ENCODE results near the gene KCNH2. TPM values are rescaled to one million over a fixed set of nuclear protein-coding genes. Genes with fewer than 3 reads are reported as not detected.

The KCNH2 gene
- total RNA-seq, 1 experiment from 2014 or later: 0.09 TPM

DNA sequence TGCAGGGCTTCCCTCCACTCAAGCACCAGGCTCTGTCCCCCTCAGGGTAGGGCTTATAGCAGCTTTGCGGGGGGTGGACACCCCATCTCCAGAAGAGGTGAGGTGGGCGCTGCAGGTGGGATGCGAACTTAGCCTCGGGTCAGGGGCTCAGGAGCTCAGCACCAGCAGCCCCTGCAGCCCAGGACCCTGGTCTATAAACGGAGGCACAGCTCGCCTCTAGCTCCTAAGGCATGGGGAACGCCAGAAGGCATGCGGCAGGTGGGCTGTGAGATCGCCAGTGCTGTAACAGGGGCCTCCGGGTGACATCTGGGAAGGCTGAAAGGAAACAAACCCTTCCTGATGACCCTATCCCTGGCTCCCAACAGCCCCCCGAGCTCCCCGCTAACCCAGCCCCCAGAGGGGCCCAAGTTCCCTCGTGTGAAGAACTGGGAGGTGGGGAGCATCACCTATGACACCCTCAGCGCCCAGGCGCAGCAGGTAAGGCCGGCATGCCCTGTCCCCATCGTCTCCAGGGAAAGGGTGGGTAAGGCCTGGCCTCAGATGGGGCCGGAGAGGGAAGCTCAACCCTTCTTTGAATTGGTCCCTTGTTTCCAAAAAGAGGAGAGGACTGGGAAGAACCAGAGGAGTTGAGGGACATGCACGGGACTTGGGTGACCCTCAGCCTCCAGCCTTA lies 16.9 kb upstream of the KCNH2 start:
- H3K4me1 Mint-ChIP-seq (ENCODE audit: insufficient read depth, unreplicated experiment): no peaks in the 10 kb centered on the region
- POLR2A ChIA-PET: no interaction called here

DNA sequence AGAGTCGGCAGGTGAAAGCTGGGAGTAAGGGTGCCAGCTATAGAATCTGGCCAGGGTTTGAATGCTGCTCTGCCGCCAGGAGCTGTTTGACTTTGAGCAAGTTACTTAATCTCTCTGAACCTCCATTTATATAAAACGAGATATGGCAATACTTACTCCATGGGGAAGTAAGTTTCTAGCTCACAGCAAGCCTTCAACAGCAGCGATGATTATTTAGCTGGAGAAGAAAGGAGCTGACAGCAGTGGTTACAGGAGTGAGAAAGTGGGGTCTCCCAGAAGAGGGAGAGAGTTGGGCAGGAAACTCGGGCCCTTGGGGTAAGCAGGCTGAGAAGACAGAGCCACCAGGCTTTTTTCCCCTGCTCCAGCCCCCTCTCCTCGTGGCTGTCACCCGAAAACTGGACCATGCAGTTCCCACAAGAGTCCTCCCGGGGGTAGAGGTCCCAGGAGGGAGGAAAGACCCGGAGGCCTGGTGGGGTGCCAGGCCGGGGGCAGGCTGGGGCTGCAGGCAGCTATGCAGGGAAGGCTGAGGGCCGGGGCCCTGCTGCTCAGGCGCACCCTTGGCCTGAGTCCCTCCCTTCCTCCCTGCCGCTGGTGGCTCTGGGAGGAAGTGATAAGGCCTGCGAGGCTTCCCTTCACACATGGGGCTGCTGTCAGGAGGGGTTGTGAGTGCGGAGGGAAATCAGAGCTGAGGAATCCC lies 16.2 kb upstream of the KCNH2 start:
- H3K36me3 Mint-ChIP-seq (ENCODE audit: insufficient read depth, unreplicated experiment): peaks cover 6% of the 10 kb centered on the region
- H3K4me3 Mint-ChIP-seq (ENCODE audit: unreplicated experiment): no peak overlapping the region
- ChIA-PET POLR2A (interaction anchor here (0.6 kb wide), 1 partner anchor 15 kb away, joined by 3 read pairs; no protein-coding TSS in a partner anchor), CTCF (interaction anchor here (0.5 to 2.3 kb wide), 4 partner anchors 9 to 117 kb away, joined by 4 to 18 read pairs (median 7); no protein-coding TSS in a partner anchor)
- peaks cover 18% of the 10 kb centered on the region for H3K9me3 Mint-ChIP-seq (ENCODE audit: unreplicated experiment)
- DNase-seq (ENCODE audit: unreplicated experiment): no peak
- no peaks in the 10 kb centered on the region for H3K27me3 Mint-ChIP-seq (ENCODE audit: insufficient read depth, unreplicated experiment)
- intact Hi-C loops (cut with micrococcal nuclease): no loop called here
- TF ChIP-seq, protein P1, sequence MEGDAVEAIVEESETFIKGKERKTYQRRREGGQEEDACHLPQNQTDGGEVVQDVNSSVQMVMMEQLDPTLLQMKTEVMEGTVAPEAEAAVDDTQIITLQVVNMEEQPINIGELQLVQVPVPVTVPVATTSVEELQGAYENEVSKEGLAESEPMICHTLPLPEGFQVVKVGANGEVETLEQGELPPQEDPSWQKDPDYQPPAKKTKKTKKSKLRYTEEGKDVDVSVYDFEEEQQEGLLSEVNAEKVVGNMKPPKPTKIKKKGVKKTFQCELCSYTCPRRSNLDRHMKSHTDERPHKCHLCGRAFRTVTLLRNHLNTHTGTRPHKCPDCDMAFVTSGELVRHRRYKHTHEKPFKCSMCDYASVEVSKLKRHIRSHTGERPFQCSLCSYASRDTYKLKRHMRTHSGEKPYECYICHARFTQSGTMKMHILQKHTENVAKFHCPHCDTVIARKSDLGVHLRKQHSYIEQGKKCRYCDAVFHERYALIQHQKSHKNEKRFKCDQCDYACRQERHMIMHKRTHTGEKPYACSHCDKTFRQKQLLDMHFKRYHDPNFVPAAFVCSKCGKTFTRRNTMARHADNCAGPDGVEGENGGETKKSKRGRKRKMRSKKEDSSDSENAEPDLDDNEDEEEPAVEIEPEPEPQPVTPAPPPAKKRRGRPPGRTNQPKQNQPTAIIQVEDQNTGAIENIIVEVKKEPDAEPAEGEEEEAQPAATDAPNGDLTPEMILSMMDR (IDR thresholded peaks at IDR 0.05; ENCODE audit: unreplicated experiment): no peak
- H3K27ac Mint-ChIP-seq (ENCODE audit: low read depth, unreplicated experiment): no peak overlapping the region
- no peaks in the 10 kb centered on the region for H3K4me1 Mint-ChIP-seq (ENCODE audit: insufficient read depth, unreplicated experiment)
- BruUV-seq (replicated peaks): no TSS peak

More for the DNA sequence above, 16.9 kb upstream of the KCNH2 start:
- Mint-ChIP-seq H3K36me3 (ENCODE audit: insufficient read depth, unreplicated experiment) (peaks cover 6% of the 10 kb centered on the region), H3K27me3 (ENCODE audit: insufficient read depth, unreplicated experiment) (no peaks in the 10 kb centered on the region), H3K9me3 (ENCODE audit: unreplicated experiment) (peaks cover 16% of the 10 kb centered on the region), H3K27ac (ENCODE audit: low read depth, unreplicated experiment) (no peak overlapping the region), H3K4me3 (ENCODE audit: unreplicated experiment) (no peak overlapping the region)
- TF ChIP-seq, protein P1 (IDR thresholded peaks at IDR 0.05; ENCODE audit: unreplicated experiment): no peak
- DNase-seq (ENCODE audit: unreplicated experiment): no peak
- CTCF ChIA-PET: interaction anchor here (0.5 to 2.0 kb wide), 3 partner anchors 10 to 116 kb away, joined by 4 to 18 read pairs (median 6); no protein-coding TSS in a partner anchor
- no TSS peak for BruUV-seq (replicated peaks)
- intact Hi-C loops (cut with micrococcal nuclease): no loop called here

DNA sequence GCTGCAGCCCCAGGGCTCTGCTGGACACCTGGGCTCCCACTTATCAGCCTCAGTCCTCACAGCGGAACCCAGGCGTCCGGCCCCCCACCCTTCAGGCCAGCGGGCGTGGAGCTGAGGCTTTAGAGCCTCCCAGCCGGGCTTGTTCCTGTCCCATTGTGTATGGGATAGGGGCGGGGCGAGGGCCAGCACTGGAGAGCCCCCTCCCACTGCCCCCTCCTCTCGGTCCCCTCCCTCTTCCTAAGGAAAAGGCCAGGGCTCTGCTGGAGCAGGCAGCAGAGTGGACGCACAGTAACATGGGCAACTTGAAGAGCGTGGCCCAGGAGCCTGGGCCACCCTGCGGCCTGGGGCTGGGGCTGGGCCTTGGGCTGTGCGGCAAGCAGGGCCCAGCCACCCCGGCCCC lies 15.4 kb upstream of the KCNH2 start:
- Mint-ChIP-seq H3K36me3 (ENCODE audit: insufficient read depth, unreplicated experiment) (peaks cover 6% of the 10 kb centered on the region), H3K4me1 (ENCODE audit: insufficient read depth, unreplicated experiment) (peaks cover 2% of the 10 kb centered on the region), H3K27me3 (ENCODE audit: insufficient read depth, unreplicated experiment) (peaks cover 5% of the 10 kb centered on the region), H3K9me3 (ENCODE audit: unreplicated experiment) (peaks cover 18% of the 10 kb centered on the region), H3K27ac (ENCODE audit: low read depth, unreplicated experiment) (no peak overlapping the region), H3K4me3 (ENCODE audit: unreplicated experiment) (no peak overlapping the region)
- POLR2A ChIA-PET: interaction anchor here (0.6 kb wide), 1 partner anchor 14 kb away, joined by 3 read pairs; no protein-coding TSS in a partner anchor
- no TSS peak for BruUV-seq (replicated peaks)
- TF ChIP-seq, protein P1 (IDR thresholded peaks at IDR 0.05; ENCODE audit: unreplicated experiment): no peak
- intact Hi-C loops (cut with micrococcal nuclease): no loop called here
- no peak for DNase-seq (ENCODE audit: unreplicated experiment)
- CTCF ChIA-PET: interaction anchor here (0.6 to 2.3 kb wide), 4 partner anchors 9 to 95 kb away, joined by 3 to 18 read pairs (median 6); no protein-coding TSS in a partner anchor

DNA sequence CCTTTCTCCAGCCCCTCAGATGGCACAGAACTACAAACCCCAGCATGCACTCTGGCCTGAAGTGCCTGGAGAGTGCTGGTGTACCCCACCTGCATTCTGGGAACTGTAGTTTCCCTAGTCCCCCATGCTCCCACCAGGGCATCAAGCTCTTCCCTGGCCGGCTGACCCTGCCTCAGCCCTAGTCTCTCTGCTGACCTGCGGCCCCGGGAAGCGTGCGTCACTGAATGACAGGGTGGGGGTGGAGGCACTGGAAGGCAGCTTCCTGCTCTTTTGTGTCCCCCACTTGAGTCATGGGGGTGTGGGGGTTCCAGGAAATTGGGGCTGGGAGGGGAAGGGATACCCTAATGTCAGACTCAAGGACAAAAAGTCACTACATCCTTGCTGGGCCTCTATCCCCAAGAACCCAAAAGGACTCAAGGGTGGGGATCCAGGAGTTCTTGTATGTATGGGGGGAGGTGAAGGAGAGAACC lies 14.7 kb upstream of the KCNH2 start:
- BruUV-seq (replicated peaks): no TSS peak
- H3K36me3 Mint-ChIP-seq (ENCODE audit: insufficient read depth, unreplicated experiment): peaks cover 3% of the 10 kb centered on the region
- intact Hi-C loops (cut with micrococcal nuclease): no loop called here
- H3K4me3 Mint-ChIP-seq (ENCODE audit: unreplicated experiment): no peak overlapping the region
- ChIA-PET CTCF (interaction anchor here (0.8 to 2.3 kb wide), 2 partner anchors 25 to 95 kb away, joined by 3 to 8 read pairs; no protein-coding TSS in a partner anchor), POLR2A (no interaction called here)
- H3K27ac Mint-ChIP-seq (ENCODE audit: low read depth, unreplicated experiment): no peak overlapping the region
- peaks cover 7% of the 10 kb centered on the region for H3K4me1 Mint-ChIP-seq (ENCODE audit: insufficient read depth, unreplicated experiment)
- TF ChIP-seq, protein P1 (IDR thresholded peaks at IDR 0.05; ENCODE audit: unreplicated experiment): no peak
- peaks cover 11% of the 10 kb centered on the region for H3K27me3 Mint-ChIP-seq (ENCODE audit: insufficient read depth, unreplicated experiment)
- peaks cover 18% of the 10 kb centered on the region for H3K9me3 Mint-ChIP-seq (ENCODE audit: unreplicated experiment)
- no peak for DNase-seq (ENCODE audit: unreplicated experiment)
